Measurements from ENCODE around the gene ARPC1B. TPM values are rescaled to one million over a fixed set of nuclear protein-coding genes. Genes with fewer than 3 reads are reported as not detected.

ARPC1B gene
- total RNA-seq, 1 donor from 2014 or later, result 45.7 TPM

Other genes with a start within 250 kb of the ARPC1B start
- 27.2 TPM for gene SMURF1, start 230.6 kb upstream of the ARPC1B start, total RNA-seq (ENCODE audit: insufficient read depth, low replicate concordance)
- not detected for gene KPNA7, start 166.6 kb upstream of the ARPC1B start, total RNA-seq (ENCODE audit: insufficient read depth, low replicate concordance)
- not detected for gene MYH16, start 101.9 kb upstream of the ARPC1B start, total RNA-seq (ENCODE audit: insufficient read depth, low replicate concordance)
- 54.4 TPM for gene ARPC1A, start 48.8 kb upstream of the ARPC1B start, total RNA-seq (ENCODE audit: insufficient read depth, low replicate concordance)
- gene PDAP1, start 33.9 kb downstream of the ARPC1B start, total RNA-seq (ENCODE audit: insufficient read depth, low replicate concordance), result 29.6 TPM
- gene BUD31, start 34.2 kb downstream of the ARPC1B start, total RNA-seq (ENCODE audit: insufficient read depth, low replicate concordance), result 127 TPM
- 9.6 TPM for gene PTCD1, start 64.1 kb downstream of the ARPC1B start, total RNA-seq (ENCODE audit: insufficient read depth, low replicate concordance)
- 16.1 TPM for gene CPSF4, start 64.2 kb downstream of the ARPC1B start, total RNA-seq (ENCODE audit: insufficient read depth, low replicate concordance)
- gene ATP5MF, start 91.4 kb downstream of the ARPC1B start, total RNA-seq (ENCODE audit: insufficient read depth, low replicate concordance), result 39.7 TPM
- gene ZNF789, start 98.2 kb downstream of the ARPC1B start, total RNA-seq (ENCODE audit: insufficient read depth, low replicate concordance), result 8.9 TPM
- 35.6 TPM for gene ZNF394, start 125.6 kb downstream of the ARPC1B start, total RNA-seq (ENCODE audit: insufficient read depth, low replicate concordance)
- 14.4 TPM for gene ZKSCAN5, start 129.9 kb downstream of the ARPC1B start, total RNA-seq (ENCODE audit: insufficient read depth, low replicate concordance)
- 8.4 TPM for gene FAM200A, start 177.4 kb downstream of the ARPC1B start, total RNA-seq (ENCODE audit: insufficient read depth, low replicate concordance)
- 86.2 TPM for gene ZNF655, start 183.9 kb downstream of the ARPC1B start, total RNA-seq (ENCODE audit: insufficient read depth, low replicate concordance)
- gene TMEM225B, start 223.5 kb downstream of the ARPC1B start, total RNA-seq (ENCODE audit: insufficient read depth, low replicate concordance), result not detected
- gene ZSCAN25, start 242.2 kb downstream of the ARPC1B start, total RNA-seq (ENCODE audit: insufficient read depth, low replicate concordance), result 10.6 TPM

Measured in umbilical cord (tissue), 1 donor.